Right lobe of liver (tissue), 6 donors: ENCODE results near the gene UNC13D. TPM values are rescaled to one million over a fixed set of nuclear protein-coding genes. Genes with fewer than 3 reads are reported as not detected.

Source experiments
- ATAC-seq, 4 donors: fragments of 200-7000 bp; cut with Tn5 transposase; one replicate each; pipeline ENCODE4 v1.9.1; 2020; ENCODE audit warnings: mild to moderate bottlenecking in 4 of 4, moderate library complexity in 4 of 4
- DNase-seq, 3 donors: peaks; one replicate each; pipeline ENCODE4 v3.0.0-alpha.2; 2020
- H3K27ac ChIP-seq, 3 donors: fragments of 200-600 bp; one replicate each; pipeline ENCODE4 v1.8.0; 2022
- H3K27me3 ChIP-seq, 2 donors: fragments of 200-600 bp; one replicate each; pipeline ENCODE4 v1.8.0; 2022
- H3K36me3 ChIP-seq, 4 donors: fragments of 200-600 bp; sonication (generic) in 1 of 4; one replicate each; pipeline versions ENCODE4 v1.5.1 to v1.8.0; 2017 to 2022; ENCODE audit warnings: control low read depth in 1 of 4
- H3K4me1 ChIP-seq, 4 donors: fragments of 200-600 bp; sonication (generic) in 1 of 4; one replicate each; pipeline versions ENCODE4 v1.5.1 to v1.8.0; 2017 to 2022; ENCODE audit warnings: control low read depth in 1 of 4
- H3K4me3 ChIP-seq, 3 donors: fragments of 200-600 bp; one replicate each; pipeline ENCODE4 v1.8.0; 2022
- H3K9me3 ChIP-seq, 4 donors: fragments of 200-600 bp; sonication (generic) in 1 of 4; one replicate each; pipeline versions ENCODE4 v1.5.1 to v1.8.0; 2017 to 2022; ENCODE audit warnings: control low read depth in 1 of 4
- POLR2A ChIP-seq: fragments of 450-650 bp; IDR thresholded peaks from one replicate; pipeline ENCODE4 v1.6.1; 2017; ENCODE audit warnings: antibody characterized with exemption, mild to moderate bottlenecking
- WGBS: methylation state at CpG from one replicate; pipeline ENCODE4 v1.1.6; 2018; ENCODE audit warnings: low coverage, low lambda C conversion rate; ENCODE audit not compliant: insufficient coverage; ENCODE audit errors: missing lambda C conversion rate; 5-methylcytosine and 5-hydroxymethylcytosine counted together
- intact Hi-C, 2 donors: fragments of 100-400 bp; cut with DNase I; formaldehyde crosslinking; loops; one replicate each; pipeline versions ENCODE4 v1.11.2 to v1.14.1; 2022
- total RNA-seq, 6 experiments: library from RNA; depleted of rRNA in 2 of 6; stranded (reverse); fragments of >200 nt in 2 of 6; fragmentation: NEBNext Ultra II Directional in 3 of 6; extraction: Animal tissue kit (Norgen Biotek cat#: 25700) in 3 of 6; gene quantifications; one replicate each; pipeline versions ENCODE4 v1.1.0 to v1.2.4, GENCODE V29; 2016 to 2023
- TF ChIP-seq, protein P1 (sequence below), 4 donors: fragments of 200-600 bp in 3 of 4; fragments of 450-650 bp in 1 of 4; IDR thresholded peaks; one replicate each; pipeline versions ENCODE4 v1.5.1 to v1.8.0; 2016 to 2022; ENCODE audit warnings: antibody characterized with exemption in 4 of 4, mild to moderate bottlenecking in 2 of 4
- donor health status: DM: no; HTN: yes; CAD: no.
- donor health status: DM: no; HTN: no; CAD: no.
- donor health status: DM: no; HTN: no; CAD: no.
- donor health status: DM: no; HTN: yes; CAD: no.
- donor health status: DM: no; HTN: yes; CAD: no.

The UNC13D gene
- total RNA-seq, 6 experiments from 2014 or later = 3.4 to 12.5 (median 10.7) TPM

GRCh38 chr17:75842963-75843576, 1.1 kb downstream of the UNC13D start:
- H3K4me1 ChIP-seq = peaks cover 0 to 23% (median 3%) of the 10 kb centered on the region in 4 donors
- WGBS = 31% methylated on average over 2 of the region's 22 CpGs
- H3K27ac ChIP-seq = peak overlapping the region; percentile 9 to 83 (median 75)
- H3K27me3 ChIP-seq = no peaks in the 10 kb centered on the region
- TF ChIP-seq, protein P1, sequence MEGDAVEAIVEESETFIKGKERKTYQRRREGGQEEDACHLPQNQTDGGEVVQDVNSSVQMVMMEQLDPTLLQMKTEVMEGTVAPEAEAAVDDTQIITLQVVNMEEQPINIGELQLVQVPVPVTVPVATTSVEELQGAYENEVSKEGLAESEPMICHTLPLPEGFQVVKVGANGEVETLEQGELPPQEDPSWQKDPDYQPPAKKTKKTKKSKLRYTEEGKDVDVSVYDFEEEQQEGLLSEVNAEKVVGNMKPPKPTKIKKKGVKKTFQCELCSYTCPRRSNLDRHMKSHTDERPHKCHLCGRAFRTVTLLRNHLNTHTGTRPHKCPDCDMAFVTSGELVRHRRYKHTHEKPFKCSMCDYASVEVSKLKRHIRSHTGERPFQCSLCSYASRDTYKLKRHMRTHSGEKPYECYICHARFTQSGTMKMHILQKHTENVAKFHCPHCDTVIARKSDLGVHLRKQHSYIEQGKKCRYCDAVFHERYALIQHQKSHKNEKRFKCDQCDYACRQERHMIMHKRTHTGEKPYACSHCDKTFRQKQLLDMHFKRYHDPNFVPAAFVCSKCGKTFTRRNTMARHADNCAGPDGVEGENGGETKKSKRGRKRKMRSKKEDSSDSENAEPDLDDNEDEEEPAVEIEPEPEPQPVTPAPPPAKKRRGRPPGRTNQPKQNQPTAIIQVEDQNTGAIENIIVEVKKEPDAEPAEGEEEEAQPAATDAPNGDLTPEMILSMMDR (IDR thresholded peaks at IDR 0.05) = no peak
- no peak for TF ChIP-seq POLR2A
- H3K4me3 ChIP-seq = peak overlapping the region; percentile 12 to 38 (median 28)
- intact Hi-C loops = no loop called here
- H3K36me3 ChIP-seq = peaks cover 2 to 22% (median 15%) of the 10 kb centered on the region in 4 donors
- no peak for ATAC-seq
- no peaks in the 10 kb centered on the region for H3K9me3 ChIP-seq
- no peak for DNase-seq

DNA sequence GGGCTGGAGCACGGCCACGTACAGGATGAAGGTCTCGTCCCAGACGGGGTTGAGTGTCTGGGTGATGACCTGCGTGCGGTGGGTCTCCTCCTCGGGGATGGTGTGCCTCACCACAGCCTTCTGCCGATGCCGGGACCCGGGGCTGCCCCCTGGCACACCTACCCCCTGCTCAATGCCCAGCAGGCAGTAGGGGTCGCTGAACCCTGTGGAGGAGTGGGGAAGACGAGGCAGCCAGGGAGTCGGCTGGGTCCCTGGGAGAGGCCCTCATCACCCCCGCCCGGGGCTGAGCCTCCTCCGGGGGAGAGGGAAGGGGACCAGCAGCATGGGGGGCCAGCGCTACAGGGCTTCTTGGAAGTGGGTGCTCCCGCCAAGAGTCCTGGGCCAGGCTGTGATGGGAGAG, 1.8 kb downstream of the UNC13D start:
- no peak for ATAC-seq
- H3K4me1 ChIP-seq = peaks cover 0 to 19% (median 3%) of the 10 kb centered on the region in 4 donors
- DNase-seq = no peak

GRCh38 chr17:75840799-75841164, 3.4 kb downstream of the UNC13D start:
- H3K36me3 ChIP-seq = no peaks in the 10 kb centered on the region

More for the DNA sequence above, 1.8 kb downstream of the UNC13D start:
- intact Hi-C loops = no loop called here
- no peaks in the 10 kb centered on the region for H3K27me3 ChIP-seq
- WGBS = 83% methylated on average over 4 of the region's 18 CpGs
- TF ChIP-seq POLR2A = no peak
- TF ChIP-seq, protein P1 (IDR thresholded peaks at IDR 0.05) = no peak
- H3K9me3 ChIP-seq = no peaks in the 10 kb centered on the region
- H3K27ac ChIP-seq = no peak overlapping the region
- peaks cover 0 to 15% (median 9%) of the 10 kb centered on the region in 4 donors for H3K36me3 ChIP-seq
- no peak overlapping the region for H3K4me3 ChIP-seq

GRCh38 chr17:75839942-75840798, 4.0 kb downstream of the UNC13D start:
- no peaks in the 10 kb centered on the region for H3K36me3 ChIP-seq
- no peak overlapping the region for H3K27ac ChIP-seq
- TF ChIP-seq, protein P1 (IDR thresholded peaks at IDR 0.05) = no peak
- no peak for TF ChIP-seq POLR2A
- DNase-seq = no peak
- 94% methylated on average over 10 of the region's 36 CpGs for WGBS
- H3K27me3 ChIP-seq = no peaks in the 10 kb centered on the region
- ATAC-seq = no peak
- H3K4me1 ChIP-seq = peaks cover 0 to 4% (median 0%) of the 10 kb centered on the region in 4 donors
- H3K4me3 ChIP-seq = no peak overlapping the region
- no peaks in the 10 kb centered on the region for H3K9me3 ChIP-seq
- intact Hi-C loops = no loop called here

More at GRCh38 chr17:75840799-75841164, 3.4 kb downstream of the UNC13D start:
- intact Hi-C loops = no loop called here
- Histone ChIP-seq H3K4me3 (no peak overlapping the region), H3K9me3 (no peaks in the 10 kb centered on the region), H3K4me1 (peaks cover 0 to 7% (median 3%) of the 10 kb centered on the region in 4 donors), H3K27ac (no peak overlapping the region), H3K27me3 (no peaks in the 10 kb centered on the region)
- 62% methylated on average over 4 of the region's 7 CpGs for WGBS
- TF ChIP-seq, protein P1 (IDR thresholded peaks at IDR 0.05) = no peak
- TF ChIP-seq POLR2A = no peak
- DNase-seq (no peak), ATAC-seq (no peak)
